NCI-H146 treated with DMSO at 0.1 percent for 48 hours (cell line): ENCODE data around the gene ZNF143.
"Not testable (repeated sequence)": the region's sequence is repeated elsewhere in the genome, so short reads cannot be mapped to it uniquely, and the experiment has no call there.

ENCODE experiments used
- DNase-seq: peaks from one replicate; lab custom pipeline; 2025; ENCODE audit not compliant: unreplicated experiment; lab: John Stamatoyannopoulos, UW

ZNF143 gene

GRCh38 chr11:9460322-9461062, at the start of gene ZNF143:
TSS of gene ZNF143 (plus strand) at chr11:9461012. CDS start at chr11:9471309, 10,297 bp downstream.
- DNase-seq: peak; percentile 99

DNA sequence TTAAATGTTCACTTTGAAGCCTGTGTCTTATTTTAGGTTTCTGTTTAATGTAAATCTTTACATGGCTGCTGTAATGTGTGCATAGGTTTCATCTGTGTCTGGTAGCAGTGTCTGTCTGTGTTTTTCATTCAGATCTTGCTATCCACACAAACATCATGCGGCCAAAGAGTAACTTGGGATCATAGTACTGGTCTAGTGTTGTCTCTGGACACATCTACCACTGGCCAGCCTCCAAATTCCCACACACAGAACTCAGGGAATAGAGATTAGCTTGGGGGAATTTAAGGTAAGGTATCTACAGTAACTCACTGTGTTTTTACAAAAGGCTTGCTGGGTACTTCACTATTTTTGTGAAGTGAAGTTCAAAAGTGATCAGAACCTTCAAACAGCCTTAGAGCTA, 32.1 kb upstream of the ZNF143 start:
- no peak for DNase-seq

DNA sequence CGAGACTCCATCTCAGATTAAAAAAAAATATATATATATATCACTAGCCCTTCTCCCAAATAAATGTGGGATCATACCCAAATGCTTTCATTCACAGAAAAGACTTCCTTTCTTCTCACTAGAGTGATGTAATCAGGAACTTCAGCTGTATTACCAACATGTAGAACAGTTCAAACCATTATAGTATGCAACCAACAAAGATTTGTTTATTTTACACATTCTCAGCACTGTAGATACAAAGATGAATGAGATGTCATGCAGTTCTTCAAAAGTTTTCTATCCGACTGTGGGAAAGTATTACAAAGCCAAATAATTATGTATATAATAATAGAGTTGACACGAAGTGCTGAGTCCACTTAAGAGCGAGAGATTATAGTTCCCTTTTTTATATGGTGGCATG, 22.2 kb upstream of the ZNF143 start:
- no peak for DNase-seq

GRCh38 chr11:9446230-9446629, 14.6 kb upstream of the ZNF143 start:
- DNase-seq: no peak

DNA sequence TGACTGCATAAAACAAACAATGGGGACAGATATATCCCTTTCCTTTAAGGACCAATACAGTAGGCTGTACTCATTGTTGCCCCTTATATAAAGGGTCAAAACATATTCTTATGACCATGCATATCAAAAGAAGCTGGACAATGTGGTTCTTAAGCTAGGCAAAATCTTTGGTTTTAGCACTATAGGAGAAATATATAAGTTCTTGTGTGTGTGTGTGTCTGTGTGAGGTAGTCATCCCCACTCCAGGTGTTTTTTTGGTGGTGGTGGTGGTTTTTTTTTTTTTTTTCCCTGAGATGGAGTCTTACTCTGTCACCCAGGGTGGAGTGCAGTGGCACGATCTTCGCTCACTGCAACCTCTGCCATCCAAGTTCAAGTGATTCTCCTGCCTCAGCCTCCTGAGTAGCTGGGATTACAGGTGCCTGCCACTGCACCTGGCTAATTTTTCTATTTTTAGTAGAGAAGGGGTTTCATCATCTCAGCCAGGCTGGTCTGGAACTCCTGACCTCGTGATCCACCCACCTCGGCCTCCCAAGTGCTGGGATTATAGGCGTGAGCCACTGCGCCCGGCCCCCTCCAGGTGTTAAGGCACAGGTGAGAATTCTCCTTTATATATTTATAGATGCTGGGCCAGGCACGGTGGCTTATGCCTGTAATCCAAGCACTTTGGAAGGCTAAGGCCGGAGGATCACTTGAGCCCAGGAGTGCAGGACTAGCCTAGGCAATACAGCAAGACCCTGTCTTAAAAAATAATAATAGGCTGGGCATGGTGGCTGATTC, 12.0 kb upstream of the ZNF143 start:
- DNase-seq: no peak

DNA sequence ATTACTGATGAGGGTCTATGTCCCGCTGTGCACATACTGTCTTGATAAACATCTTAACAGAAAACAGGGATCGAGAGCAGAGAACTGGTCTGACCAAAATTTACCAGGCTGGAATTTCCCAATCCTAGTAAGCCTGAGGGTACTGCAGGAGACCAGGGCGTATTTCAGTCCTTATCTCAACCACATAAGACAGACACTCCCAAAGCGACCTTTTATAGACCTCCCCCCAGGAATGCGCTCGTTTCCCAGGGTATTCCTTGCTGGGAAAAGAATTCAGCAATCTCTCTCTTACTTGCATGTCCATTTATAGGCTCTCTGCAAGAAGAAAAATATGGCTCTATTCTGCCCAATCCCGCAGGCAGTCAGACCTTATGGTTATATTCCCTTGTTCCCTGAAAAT, 8.8 kb upstream of the ZNF143 start:
- not testable (repeated sequence) for DNase-seq

DNA sequence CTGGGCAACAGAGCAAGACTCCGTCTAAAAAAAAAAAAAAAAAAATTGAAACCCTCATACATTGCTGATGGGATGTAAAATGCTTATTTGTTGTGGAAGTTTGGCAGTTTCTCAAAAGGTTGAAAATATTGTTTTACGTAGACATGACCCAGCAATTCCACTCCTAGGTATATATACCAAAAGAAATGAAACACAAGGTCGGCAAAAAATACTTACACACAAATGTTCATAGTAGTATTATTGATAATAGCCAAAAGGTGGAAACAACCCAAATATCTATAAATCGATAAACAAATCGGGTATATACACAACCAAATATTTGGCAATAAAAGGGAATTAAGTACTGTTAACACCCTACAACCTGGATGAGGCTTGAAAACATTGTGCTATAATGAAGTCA, 5.1 kb upstream of the ZNF143 start:
- no peak for DNase-seq

GRCh38 chr11:9459667-9460321, 1.0 kb upstream of the ZNF143 start:
- DNase-seq: peak; percentile 55

DNA sequence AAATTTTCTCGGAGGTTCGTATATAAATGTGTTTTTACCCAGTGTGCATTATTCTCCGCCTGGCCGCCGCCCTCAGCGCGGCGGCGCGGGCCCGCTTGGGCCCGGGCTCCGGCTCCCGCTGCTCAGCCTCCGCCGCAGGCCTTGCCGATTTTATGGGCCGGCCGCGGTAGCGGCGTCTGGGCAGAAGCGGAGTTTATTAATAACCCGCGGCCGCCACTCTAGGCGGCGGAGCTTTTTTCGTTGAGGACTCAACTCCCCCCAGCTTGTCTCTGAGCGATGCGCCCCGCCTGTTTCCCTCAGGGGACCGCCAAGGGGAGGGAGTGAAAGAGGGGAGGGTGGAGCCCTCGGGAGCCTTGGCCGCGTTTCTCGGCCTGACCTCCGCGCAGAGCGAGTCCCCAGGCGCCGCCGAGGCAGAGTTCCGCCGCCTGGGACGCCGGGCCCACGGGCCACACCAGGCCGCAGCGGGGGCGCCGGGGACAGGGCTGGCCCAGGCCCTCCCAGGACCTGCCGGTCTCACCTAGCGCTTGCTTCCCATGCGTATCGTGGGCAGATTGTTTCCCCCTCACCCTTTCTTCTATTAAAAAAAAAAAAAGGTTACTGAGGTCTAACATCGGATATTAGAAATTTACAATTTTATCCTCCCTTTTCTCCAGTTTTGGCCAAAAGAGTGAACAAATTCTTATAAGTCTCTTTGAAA, 399 bp downstream of the ZNF143 start:
- DNase-seq: peak; percentile 80

DNA sequence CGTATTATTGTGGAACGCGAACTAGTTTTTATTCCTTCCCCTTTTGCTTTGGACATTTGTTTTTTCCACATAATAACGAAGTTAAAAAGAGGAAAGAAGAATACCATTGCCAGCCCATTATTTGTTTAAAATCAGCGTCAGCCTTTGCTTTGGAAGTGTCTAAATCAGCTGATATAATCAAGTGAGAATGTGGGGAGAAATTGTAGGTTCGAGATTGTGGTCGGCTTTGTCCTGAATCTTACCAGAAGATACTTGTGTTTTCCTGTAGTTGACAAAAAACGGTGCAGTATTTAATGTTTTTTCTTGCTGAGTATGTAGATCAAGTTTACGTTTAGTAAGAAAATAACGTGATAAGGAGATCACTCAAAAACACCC, 935 bp downstream of the ZNF143 start:
- DNase-seq: no peak

DNA sequence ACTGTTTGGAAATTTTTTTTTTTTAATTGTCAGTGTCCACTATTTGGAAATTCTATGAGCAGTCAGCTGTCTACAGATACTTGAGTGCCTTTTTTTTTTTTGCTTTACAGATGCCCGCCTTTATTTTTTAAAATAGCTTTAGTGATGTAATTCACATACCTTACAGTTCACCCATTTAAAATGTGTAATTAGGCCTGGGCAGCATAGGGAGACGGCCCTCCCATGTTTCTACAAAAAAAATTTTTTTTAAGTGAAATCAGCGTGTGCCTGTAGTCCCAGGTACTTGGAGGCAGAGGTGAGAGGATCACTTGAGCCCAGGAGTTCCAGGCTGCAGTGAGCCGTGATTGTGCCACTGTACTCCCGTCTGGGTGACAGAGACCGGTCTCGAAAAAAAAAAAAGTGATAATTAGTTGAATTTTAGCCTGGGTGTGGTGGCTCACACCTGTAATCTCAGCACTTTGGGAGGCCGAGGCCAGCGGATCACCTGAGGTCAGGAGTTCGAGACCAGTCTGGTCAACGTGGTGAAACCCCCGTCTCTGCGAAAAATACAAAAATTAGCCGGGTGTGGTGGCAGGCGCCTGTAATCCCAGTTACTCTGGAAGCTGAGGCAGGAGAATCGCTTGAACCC, 1.5 kb downstream of the ZNF143 start:
- no peak for DNase-seq

DNA sequence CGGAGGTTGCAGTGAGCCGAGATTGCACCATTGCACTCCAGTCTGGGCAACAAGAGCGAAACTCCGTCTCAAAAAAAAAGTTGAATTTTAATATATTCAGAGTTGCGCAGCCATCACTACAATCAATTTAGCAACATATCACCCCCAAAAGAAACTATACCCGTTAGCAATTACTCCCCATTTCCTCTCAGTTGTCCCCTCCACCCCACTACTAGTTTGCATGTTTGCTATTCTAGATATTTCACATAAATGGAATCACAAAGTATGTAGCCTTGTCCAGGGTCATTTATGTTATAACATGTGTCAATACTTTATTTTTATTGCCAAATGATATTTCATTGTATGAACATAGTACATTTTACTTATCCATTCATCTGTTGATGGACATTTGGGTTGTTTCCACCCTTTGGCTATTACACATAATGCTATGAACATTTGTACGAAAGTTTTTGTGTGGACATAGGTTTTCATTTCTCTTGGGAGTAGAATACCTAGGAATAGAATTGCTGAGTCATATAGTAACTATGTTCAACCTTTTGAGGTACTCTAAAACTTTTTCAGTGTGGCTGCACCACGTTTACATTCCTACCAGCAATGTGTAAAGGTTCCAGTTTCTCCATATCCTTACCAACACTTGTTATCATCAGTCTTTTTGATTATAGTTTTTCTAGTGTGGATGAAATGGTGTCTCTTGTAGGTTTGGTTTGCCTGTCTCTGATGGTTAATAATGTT, 2.2 kb downstream of the ZNF143 start:
- no peak for DNase-seq

GRCh38 chr11:9470765-9471164, 10.0 kb downstream of the ZNF143 start:
- DNase-seq: no peak

GRCh38 chr11:9473408-9473807, 12.6 kb downstream of the ZNF143 start:
- DNase-seq: peak; percentile 17

GRCh38 chr11:9479899-9480298, 19.1 kb downstream of the ZNF143 start:
- no peak for DNase-seq

DNA sequence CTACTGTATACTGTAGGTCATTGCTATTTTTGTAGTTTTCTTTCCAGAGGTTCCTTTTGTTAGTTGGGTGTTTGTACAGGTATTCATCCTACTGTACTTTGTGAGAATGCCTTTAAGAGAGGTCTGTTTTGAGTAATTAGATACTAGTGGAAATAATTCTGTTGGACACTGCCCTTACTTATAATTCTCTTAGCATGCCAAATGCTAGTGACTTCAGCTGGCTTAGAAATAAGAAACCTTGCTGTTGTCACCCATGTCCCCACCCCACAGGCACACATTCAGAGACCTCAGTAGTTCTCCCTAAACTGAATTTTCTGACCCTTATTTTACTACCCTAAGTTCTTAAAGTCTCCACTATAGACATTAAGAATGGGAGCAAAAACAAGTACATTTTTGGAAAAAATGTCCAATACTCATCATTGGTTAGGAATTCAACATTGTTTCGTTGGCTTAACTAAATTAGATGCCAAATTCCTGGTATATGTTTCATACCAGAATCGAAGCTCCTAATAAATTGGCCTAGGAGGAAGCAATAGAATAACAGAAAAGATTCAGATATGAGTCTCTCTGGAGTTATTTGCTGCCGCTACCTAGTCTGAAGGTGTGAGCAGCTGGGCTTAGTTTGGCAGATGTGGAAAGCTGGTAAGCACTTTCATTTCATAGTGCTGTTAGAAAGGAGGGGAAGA, 28.4 kb downstream of the ZNF143 start:
- no peak for DNase-seq

GRCh38 chr11:9490376-9490775, 29.6 kb downstream of the ZNF143 start:
- no peak for DNase-seq

- no peak for DNase-seq
Observed at GRCh38 chr11:9493492-9493891, 32.7 kb downstream of the ZNF143 start.

DNA sequence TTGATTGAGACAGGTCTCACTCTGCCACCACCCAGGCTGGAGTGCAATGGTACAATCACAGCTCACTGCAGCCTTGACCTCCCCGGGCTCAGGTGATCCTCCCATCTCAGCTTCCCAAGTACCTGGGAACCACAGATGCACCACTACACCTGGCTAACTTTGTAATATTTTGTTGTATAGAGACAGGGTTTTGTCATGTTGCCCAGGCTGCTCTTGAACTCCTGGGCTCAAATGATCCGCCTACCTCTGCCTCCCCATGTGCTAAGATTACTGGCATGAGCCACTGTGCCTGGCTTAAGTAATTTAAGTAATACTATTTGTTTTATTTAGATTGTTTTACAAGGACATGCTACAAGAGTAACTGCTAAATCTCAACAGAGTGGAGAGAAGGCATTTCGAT, 33.5 kb downstream of the ZNF143 start:
- no peak for DNase-seq
